Aorta (tissue), 5 donors: Measurements from ENCODE around the gene PLEKHA8. TPM values are rescaled to one million over a fixed set of nuclear protein-coding genes. Genes with fewer than 3 reads are reported as not detected.

Experiments
- ATAC-seq: fragments of 200-7000 bp; cut with Tn5 transposase; one replicate; pipeline ENCODE4 v1.9.1; 2022; ENCODE audit warnings: moderate library complexity; ENCODE audit not compliant: low FRiP score
- DNase-seq, 2 donors: peaks; one replicate each; pipeline ENCODE4 v3.0.0-alpha.2; 2020
- H3K27ac ChIP-seq, 2 donors: one replicate each; pipeline ENCODE4 v1.5.1; 2013; ENCODE audit warnings: low read length in 2 of 2, mild to moderate bottlenecking in 2 of 2, moderate library complexity in 2 of 2, control low read depth in 1 of 2, inconsistent platforms in 1 of 2, low read depth in 1 of 2
- H3K27me3 ChIP-seq, 2 donors: one replicate each; pipeline ENCODE4 v1.6.1; 2013; ENCODE audit warnings: control low read depth in 1 of 2, low read length in 1 of 2, mild to moderate bottlenecking in 1 of 2, moderate library complexity in 1 of 2; ENCODE audit not compliant: insufficient read depth in 2 of 2, control insufficient read depth in 1 of 2
- H3K36me3 ChIP-seq, 2 donors: one replicate each; pipeline ENCODE4 v1.6.1; 2013; ENCODE audit warnings: control low read depth in 1 of 2, low read length in 1 of 2, mild to moderate bottlenecking in 1 of 2; ENCODE audit not compliant: insufficient read depth in 2 of 2, control insufficient read depth in 1 of 2
- H3K4me1 ChIP-seq, 2 donors: one replicate each; pipeline ENCODE4 v1.6.1; 2013; ENCODE audit warnings: low read length in 2 of 2, control low read depth in 1 of 2, mild to moderate bottlenecking in 1 of 2, moderate library complexity in 1 of 2; ENCODE audit not compliant: insufficient read depth in 2 of 2, control insufficient read depth in 1 of 2
- H3K4me3 ChIP-seq, 2 donors: one replicate each; pipeline ENCODE4 v1.5.1; 2013; ENCODE audit warnings: low read length in 2 of 2, control low read depth in 1 of 2, mild to moderate bottlenecking in 1 of 2
- H3K9me3 ChIP-seq: one replicate; pipeline ENCODE4 v1.6.1; 2013; ENCODE audit warnings: mild to moderate bottlenecking, low read length; ENCODE audit not compliant: control insufficient read depth
- WGBS, 2 donors: extraction: QIAGEN DNeasy Blood & Tissue Kit; methylation state at CpG; one replicate each; pipeline ENCODE4 v1.1.7; 2013; 5-methylcytosine and 5-hydroxymethylcytosine counted together
- intact Hi-C, 2 donors: fragments of 100-400 bp; cut with DNase I; formaldehyde crosslinking; loops; one replicate each; pipeline versions ENCODE4 v1.14.2 to v1.15.0; 2022
- polyA plus RNA-seq, 2 donors: library from polyadenylated mRNA; stranded (reverse); fragments of 200-250 nt; gene quantifications; one replicate each; pipeline ENCODE4 v1.2.3, GENCODE V29; 2013
- total RNA-seq, 2 donors: library from RNA; stranded (reverse); fragmentation: NEBNext Ultra II Directional; extraction: Animal tissue kit (Norgen Biotek cat#: 25700); gene quantifications; one replicate each; pipeline ENCODE4 v1.2.1, GENCODE V29; 2021
- donor health status: healthy with polysubstance abuse.
- donor health status: Bipolar disorder and iron deficiency.
- donor health status: DM: no; HTN: no; CAD: no.
- donor health status: DM: no; HTN: no; CAD: no.
- donor health status: DM: yes; HTN: yes; CAD: no.

Gene PLEKHA8
- total and polyA plus RNA-seq, 4 donors: 3.1 to 17.1 (median 9.5) TPM

DNA sequence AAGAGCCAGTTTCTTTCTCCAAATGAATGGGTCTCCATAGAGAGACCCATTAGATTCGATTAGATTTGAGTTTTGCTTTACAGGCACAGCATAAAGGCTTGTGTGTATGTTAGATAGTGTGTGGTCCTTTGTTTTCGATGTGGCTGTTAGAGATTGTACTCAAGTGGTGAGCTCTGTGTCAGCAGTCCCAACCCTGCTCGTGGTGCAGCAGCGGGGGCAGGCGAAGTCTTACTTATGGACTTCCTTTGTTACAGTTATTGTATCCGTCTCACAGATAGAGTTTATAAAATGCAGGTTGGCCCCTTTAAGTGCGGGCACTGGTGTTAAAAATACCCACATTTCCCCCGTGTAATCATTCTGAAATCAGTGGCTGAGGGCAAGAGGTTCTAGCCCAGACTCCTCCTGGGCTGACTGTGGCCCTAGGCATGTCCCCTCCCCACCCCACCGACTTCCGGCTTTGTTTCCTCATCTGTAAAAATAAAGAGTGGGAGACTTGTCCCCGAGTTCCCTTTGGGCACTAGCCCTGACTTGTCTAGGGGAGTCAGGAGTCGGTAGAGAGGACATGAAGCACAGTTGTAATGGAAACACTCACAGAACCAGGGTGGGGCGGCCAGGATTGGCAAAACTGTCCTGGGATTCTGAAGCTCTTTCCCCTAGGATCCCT is 135.2 kb downstream of the PLEKHA8 start:
- H3K4me1 ChIP-seq: no peaks in the 10 kb centered on the region
- ATAC-seq: peak; percentile 5
- no peak overlapping the region for H3K27ac ChIP-seq
- H3K36me3 ChIP-seq: peaks cover 0 to 2% of the 10 kb centered on the region in 2 donors
- intact Hi-C loops: loop anchor here in 1 of 2 donors (10.0 kb wide), 1 partner anchor 401 kb away; no protein-coding TSS in a partner anchor
- no peak overlapping the region for H3K4me3 ChIP-seq
- H3K9me3 ChIP-seq: no peaks in the 10 kb centered on the region
- no peaks in the 10 kb centered on the region for H3K27me3 ChIP-seq
- 39 to 44% methylated on average over 13 of the region's 13 CpGs for WGBS, 2 donors
- DNase-seq: no peak

DNA sequence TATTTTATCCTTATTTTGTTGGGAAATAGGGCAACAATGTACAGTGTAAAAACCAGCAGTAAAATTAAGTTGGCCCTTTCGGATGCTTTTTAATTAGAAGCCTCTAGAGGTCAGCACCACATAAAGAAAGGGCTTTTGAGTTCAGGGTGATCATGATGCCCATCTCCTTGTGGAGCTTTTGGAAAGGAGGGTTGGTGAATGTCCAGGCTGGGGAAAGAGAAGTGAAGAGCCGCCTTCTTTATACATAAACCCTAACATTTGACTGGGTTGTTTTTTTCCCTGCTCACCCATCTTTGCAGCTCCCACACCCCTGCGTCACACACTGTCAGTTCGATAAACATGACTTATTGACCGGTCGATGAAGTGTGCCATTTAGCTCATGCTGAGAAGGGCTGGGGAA is 136.4 kb downstream of the PLEKHA8 start:
- no peak for DNase-seq
- Histone ChIP-seq H3K27me3 (no peaks in the 10 kb centered on the region), H3K27ac (no peak overlapping the region), H3K9me3 (no peaks in the 10 kb centered on the region), H3K36me3 (peaks cover 0 to 2% of the 10 kb centered on the region in 2 donors), H3K4me1 (no peaks in the 10 kb centered on the region), H3K4me3 (no peak overlapping the region)
- 69 to 70% methylated on average over 6 of the region's 6 CpGs for WGBS, 2 donors
- peak; percentile 74 for ATAC-seq
- intact Hi-C loops: loop anchor here (2.0 to 10.0 kb wide), 2 partner anchors 248 to 400 kb away; no protein-coding TSS in a partner anchor

GRCh38 chr7:30165590-30165989 is 137.4 kb downstream of the PLEKHA8 start:
- WGBS, 2 donors: 85 to 89% methylated on average over 3 of the region's 3 CpGs
- H3K9me3 ChIP-seq: no peaks in the 10 kb centered on the region
- H3K27me3 ChIP-seq: no peaks in the 10 kb centered on the region
- DNase-seq (no peak), ATAC-seq (no peak)
- intact Hi-C loops: loop anchor here (2.0 to 10.0 kb wide), 2 partner anchors 247 to 399 kb away; no protein-coding TSS in a partner anchor
- peaks cover 0 to 2% of the 10 kb centered on the region in 2 donors for H3K36me3 ChIP-seq
- no peak overlapping the region for H3K27ac ChIP-seq
- H3K4me3 ChIP-seq: no peak overlapping the region
- H3K4me1 ChIP-seq: no peaks in the 10 kb centered on the region

GRCh38 chr7:30166155-30166840 is 138.1 kb downstream of the PLEKHA8 start:
- H3K36me3 ChIP-seq: peaks cover 0 to 2% of the 10 kb centered on the region in 2 donors
- intact Hi-C loops: loop anchor here in 1 of 2 donors (10.0 kb wide), 1 partner anchor 399 kb away; no protein-coding TSS in a partner anchor
- no peaks in the 10 kb centered on the region for H3K9me3 ChIP-seq
- H3K27me3 ChIP-seq: no peaks in the 10 kb centered on the region
- H3K4me3 ChIP-seq: no peak overlapping the region
- no peaks in the 10 kb centered on the region for H3K4me1 ChIP-seq
- no peak overlapping the region for H3K27ac ChIP-seq
- WGBS, 2 donors: 93% methylated on average over 12 of the region's 12 CpGs
- ATAC-seq: no peak
- DNase-seq: no peak

- no peak for DNase-seq
- no peak for ATAC-seq
- no peaks in the 10 kb centered on the region for H3K9me3 ChIP-seq
- H3K27ac ChIP-seq: no peak overlapping the region
- H3K4me1 ChIP-seq: no peaks in the 10 kb centered on the region
- no peak overlapping the region for H3K4me3 ChIP-seq
- peaks cover 0 to 2% of the 10 kb centered on the region in 2 donors for H3K36me3 ChIP-seq
- WGBS, 2 donors: 94 to 95% methylated on average over 5 of the region's 5 CpGs
- intact Hi-C loops: loop anchor here in 1 of 2 donors (10.0 kb wide), 1 partner anchor 398 kb away; no protein-coding TSS in a partner anchor
- H3K27me3 ChIP-seq: no peaks in the 10 kb centered on the region
Observed at GRCh38 chr7:30166841-30167235, 138.6 kb downstream of the PLEKHA8 start.

- H3K9me3 ChIP-seq: no peaks in the 10 kb centered on the region
- intact Hi-C loops: loop anchor here in 1 of 2 donors (10.0 kb wide), 1 partner anchor 397 kb away; no protein-coding TSS in a partner anchor
- H3K27ac ChIP-seq: no peak overlapping the region
- WGBS, 2 donors: 52 to 64% methylated on average over 6 of the region's 6 CpGs
- H3K36me3 ChIP-seq: peaks cover 0 to 2% of the 10 kb centered on the region in 2 donors
- no peak overlapping the region for H3K4me3 ChIP-seq
- ATAC-seq (no peak), DNase-seq (no peak)
- H3K27me3 ChIP-seq: no peaks in the 10 kb centered on the region
- H3K4me1 ChIP-seq: no peaks in the 10 kb centered on the region
Observed at GRCh38 chr7:30167901-30168300, 139.7 kb downstream of the PLEKHA8 start.

DNA sequence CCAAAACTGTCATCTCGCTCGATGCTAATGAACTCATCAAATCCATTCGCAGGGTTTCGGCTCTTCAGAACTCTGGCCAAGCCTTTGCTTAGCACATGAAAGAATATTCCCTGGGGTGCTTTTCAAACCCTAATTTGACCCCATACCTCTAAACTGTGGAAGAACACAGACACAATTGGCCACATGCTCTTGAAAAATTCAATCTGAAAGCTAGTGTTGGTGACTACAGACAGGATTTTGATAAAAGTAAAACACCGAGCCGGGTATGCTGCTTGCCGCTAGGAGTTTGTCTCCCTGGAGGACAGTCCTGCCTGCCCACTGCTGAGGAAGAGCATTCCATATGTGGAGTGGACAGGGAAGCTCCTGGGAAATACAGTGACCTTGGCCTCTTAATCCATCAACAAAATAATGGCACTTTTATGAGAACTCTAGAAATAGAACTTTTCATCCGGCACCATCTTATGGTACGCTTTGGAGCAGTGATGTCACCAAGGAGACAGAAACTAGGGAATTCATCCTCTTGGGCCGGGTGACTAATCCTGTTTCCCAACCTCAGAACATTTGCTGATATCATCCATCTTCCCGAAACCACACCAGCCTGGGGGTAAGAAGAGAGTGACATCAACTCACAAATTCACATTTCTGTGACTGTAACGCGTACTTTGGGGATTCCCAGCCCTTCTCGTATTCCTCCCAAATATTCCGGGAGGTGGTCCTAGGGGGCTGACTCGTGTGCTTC is 140.8 kb downstream of the PLEKHA8 start:
- intact Hi-C loops: loop anchor here in 1 of 2 donors (10.0 kb wide), 1 partner anchor 396 kb away; no protein-coding TSS in a partner anchor
- H3K9me3 ChIP-seq: no peaks in the 10 kb centered on the region
- H3K4me1 ChIP-seq: peaks cover 0 to 3% of the 10 kb centered on the region in 2 donors
- no peak for DNase-seq
- H3K4me3 ChIP-seq: no peak overlapping the region
- H3K27ac ChIP-seq: no peak overlapping the region
- no peak for ATAC-seq
- no peaks in the 10 kb centered on the region for H3K27me3 ChIP-seq
- H3K36me3 ChIP-seq: peaks cover 0 to 2% of the 10 kb centered on the region in 2 donors
- 92% methylated on average over 16 of the region's 16 CpGs for WGBS, 2 donors

DNA sequence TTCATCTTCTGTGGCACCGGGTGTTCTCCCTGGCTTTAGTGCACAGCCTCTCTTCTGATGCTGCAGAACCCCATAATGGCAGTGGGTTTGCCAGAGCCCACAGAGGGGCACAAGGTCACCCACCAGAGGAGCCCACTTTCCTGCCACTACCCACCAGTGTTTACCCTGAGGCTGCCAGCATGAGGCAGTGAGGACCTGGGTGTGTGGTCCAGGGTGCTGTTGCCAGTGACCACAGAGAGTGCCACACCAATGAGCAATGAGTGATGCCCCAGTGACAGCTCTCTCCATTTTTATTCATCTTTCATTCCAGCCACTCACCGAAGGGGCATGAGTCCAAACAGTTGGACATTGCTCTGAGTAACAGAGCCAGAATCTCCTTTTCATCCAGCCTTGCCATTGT is 141.4 kb downstream of the PLEKHA8 start:
- Histone ChIP-seq H3K4me1 (peaks cover 0 to 6% of the 10 kb centered on the region in 2 donors), H3K9me3 (no peaks in the 10 kb centered on the region), H3K4me3 (no peak overlapping the region), H3K27me3 (no peaks in the 10 kb centered on the region), H3K27ac (peak overlapping the region in 1 of 2 donors; percentile 17), H3K36me3 (peaks cover 0 to 2% of the 10 kb centered on the region in 2 donors)
- 83 to 88% methylated on average over 2 of the region's 2 CpGs for WGBS, 2 donors
- no peak for ATAC-seq
- intact Hi-C loops: loop anchor here in 1 of 2 donors (10.0 kb wide), 1 partner anchor 395 kb away; no protein-coding TSS in a partner anchor
- no peak for DNase-seq
